HG02610 (cell line): ENCODE data around the gene ZFP69B.

Experiments
- ATAC-seq: cut with Tn5 transposase; IDR thresholded peaks from one replicate; pipeline ENCODE4 v1.9.1; 2021; ENCODE audit warnings: mild to moderate bottlenecking, moderate library complexity; ENCODE audit not compliant: unreplicated experiment

ZFP69B gene

DNA sequence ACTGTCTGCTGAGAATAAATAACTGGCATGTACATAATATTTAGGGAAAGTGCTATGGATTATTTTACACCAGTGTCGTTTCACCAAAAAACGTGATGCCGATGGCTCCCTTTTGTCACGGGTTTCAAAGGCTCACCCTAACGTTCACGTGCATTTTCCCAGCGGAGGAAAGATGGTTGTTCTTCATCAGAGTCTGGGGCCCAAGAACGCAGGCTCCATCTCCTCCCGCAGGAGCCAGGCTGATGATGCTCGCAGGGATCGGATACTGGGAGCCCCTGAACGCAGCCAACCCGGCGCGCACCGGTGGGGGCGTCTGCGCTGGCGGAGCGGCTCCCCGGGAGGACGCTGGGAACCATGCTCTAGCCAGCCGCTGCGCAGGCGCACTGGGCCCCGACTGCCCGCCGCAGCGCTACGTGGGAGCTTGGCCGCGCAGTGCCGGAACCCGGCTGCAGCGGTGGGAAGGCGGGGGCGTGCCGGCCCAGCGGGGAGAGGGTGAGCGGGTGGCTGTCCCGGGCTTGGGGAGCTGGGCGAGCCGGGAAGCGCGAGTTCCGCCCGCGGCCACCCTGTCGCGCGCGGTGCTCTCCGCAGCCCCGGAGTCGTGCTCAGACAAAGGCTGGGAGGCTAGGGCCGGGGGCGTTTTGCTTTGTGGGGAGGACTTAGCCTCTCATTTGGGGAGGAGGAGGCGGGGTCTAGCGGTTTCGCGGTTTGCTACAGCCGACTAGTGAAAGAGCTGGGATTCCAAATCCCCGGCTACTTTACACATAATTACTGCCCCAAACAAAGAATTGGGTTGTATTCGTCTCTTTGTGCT lies at the start of gene ZFP69B:
TSS of gene ZFP69B (plus strand) at position 793 of the 811 bp plus-strand sequence. CDS start 486 bp downstream, outside the sequence.
- peak; percentile 82 for ATAC-seq

DNA sequence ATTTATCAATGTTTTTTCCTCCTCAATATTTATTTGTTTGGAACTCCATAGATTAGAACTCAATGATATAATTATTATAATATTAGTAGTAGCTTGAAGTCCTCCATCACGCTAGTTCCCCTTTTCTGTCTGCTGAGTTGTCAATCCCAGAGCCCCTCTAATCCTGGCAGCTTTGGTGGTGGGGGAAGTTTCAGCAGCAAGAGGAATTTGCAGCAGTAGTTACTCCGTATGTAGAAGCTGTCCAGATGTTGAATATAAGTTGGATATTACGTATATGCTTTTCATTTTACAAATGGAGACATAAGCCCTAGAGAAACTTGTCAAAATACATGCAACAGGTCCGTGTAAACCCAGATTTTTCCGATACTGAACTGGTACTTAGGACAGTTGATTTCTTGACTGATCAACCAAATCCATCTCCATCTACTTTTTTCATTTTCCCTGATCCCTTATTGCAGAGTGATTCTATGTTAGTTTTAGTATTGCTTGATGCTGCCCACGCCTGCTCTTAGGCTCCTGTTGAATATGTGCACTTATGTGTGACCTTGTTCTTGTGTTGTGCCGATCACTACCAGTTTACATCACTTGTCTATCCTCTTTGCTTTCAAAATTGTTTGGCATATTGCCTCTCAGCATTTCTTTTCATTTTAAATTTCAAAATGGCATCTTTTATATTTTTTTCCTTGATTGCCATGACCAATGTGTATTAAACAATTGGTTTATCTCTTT lies 48.6 kb upstream of the ZFP69B start:
- no peak for ATAC-seq

DNA sequence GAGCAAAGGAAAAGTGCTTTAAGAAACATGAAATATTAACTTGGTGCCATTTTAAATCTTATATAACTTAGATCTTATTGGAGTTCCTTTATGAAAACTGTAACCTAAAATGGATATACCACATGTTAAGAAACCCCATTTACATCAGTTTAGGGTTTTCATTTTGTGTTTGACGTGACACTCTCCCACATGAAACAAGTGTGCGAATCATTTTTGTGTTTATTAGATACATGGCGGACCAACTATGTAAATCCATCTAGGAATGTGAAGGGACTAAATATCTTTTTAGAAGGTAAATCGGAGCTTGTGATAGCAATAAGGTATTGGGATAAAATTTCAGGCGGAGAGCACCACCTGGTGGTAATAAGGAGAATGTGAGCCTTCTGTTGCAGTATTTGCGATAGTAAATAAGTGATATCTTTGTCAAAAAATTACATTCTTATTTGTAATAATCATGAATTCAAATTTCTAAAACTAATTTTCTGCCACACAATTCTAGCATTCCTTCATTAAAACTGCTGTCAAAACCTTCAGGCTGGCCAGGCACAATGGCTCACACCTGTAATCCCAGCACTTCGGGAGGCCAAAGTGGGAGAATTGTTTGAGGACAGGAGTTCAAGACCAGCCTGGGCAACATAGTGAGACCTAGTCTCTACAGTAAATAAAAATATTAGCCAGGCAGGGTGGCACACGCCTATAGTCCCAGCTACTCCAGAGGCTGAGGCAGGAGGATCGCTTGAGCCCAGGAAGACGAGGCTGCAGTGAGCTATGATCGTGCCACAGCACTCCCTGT lies 45.4 kb upstream of the ZFP69B start:
- no peak for ATAC-seq

DNA sequence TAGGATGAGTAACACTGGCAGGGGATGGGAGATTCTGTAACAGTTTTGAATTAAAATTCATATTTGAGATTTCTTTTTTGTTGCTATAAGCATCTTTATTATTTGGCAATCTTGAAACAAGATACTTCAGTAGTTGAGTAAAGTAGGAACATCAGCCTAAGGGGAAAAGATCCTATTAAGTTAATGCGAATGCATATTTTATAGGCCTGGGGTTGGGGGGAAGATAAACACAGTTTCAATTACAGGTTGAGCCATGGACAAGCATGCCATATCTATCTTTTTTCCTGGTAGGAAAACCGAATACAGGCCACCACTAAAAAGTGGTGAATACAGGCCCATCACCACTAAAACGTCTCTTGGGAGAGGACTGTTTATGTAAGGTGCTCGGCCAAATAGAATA lies 44.5 kb upstream of the ZFP69B start:
- no peak for ATAC-seq

DNA sequence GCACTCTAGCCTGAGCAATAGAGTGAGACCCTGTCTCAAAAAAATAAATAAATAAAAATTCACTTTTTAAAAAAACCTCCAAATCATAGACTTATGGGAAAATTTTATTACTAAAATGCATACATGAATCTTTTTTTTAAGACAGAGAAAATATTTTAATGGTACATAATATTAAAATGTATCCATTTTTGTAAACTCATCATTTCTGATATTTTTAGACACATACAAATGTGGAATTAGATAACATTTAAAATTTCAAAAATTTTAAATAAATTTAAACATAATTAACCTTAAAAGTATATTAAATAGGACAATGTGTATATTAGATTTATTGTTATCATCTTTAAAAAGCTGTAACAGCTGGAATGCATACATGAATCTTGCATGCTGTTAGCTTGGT lies 42.8 kb upstream of the ZFP69B start:
- no peak for ATAC-seq

DNA sequence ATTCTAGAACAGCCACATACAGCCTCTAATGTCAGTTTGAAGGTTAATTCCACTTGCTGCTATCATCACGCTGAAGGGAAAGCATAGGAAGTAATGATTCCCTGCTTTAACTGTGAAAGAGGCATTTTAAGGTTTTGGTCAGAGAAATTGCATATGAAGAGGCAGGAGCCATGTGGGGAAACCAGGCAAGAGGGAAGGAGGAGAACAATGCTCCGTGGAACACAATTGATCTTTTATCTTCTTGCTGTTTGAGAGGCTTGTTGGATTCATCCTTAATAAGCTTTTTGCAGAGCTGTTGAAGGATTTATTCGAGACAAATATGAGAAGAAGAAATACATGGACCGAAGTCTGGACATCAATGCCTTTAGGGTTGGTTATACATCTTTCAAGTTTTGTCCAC lies 40.8 kb upstream of the ZFP69B start:
- no peak for ATAC-seq

DNA sequence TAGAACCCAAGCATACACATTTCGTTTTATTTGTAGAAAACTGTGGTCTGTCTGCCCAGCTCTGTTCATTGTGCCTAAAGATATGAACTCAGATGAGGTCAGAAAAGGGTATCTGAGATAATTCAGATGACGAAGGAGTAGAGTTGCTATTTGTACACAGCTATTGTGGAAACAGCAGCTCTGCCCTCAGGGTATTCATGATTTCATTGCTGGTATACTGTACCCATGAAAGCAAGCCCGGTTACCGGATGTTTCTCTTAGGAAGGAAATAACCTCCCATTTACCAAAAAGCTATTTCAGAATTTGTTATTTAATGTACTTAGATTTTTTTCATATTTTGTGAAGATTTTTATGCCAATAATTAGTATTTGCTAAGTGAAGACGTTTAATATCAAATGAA lies 39.0 kb upstream of the ZFP69B start:
- no peak for ATAC-seq

DNA sequence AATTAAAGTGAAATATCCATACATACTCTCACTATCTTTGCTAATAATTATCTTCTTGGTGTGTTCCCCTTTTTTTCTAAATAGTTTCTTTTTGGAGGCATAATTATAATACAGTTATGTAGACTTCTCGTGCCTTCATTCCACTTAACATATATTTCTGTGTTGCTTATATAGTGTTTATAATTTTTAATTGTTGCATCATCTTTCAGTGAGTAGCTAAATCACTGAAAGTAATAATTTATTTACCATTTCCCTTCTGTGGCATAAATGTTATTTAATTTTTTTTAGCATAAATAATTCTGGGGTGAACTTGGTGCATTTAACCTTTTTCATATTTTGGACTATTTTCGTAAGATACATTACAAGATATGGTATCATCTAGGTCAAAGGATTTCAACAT lies 38.4 kb upstream of the ZFP69B start:
- ATAC-seq = no peak

DNA sequence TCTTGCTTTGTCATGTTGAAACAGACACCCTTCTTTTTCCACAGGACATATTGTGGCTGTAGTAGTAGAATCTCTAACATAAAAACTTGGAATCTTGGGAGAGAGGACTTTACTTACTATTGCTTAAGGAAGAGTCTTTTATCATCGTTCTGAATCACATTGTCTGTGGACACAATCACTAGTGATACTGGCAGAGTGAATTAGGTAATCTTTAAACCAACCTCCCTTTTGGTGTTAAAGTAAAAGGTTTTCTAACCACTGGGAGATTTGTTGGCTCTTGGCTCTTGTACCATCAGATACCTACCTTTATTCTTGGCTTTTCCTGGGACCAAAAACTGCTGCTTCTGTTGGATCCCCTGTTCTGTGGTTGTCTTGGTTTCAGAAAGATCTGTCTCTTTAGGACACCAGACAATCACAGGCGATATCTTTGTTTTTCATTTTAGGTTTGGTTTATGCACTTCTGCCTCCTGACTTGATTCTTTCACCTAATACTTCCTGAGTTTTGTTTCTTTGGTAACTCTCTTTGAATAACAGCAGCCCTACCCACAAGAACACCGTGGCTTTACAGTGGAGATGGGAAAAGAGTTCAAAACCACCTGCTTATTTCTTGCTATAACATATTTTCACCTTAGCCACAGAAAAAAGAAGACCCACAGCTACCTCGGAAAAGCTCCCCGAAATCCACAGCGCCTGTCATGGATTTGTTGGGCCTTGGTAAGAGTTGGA lies 36.6 kb upstream of the ZFP69B start:
- no peak for ATAC-seq

DNA sequence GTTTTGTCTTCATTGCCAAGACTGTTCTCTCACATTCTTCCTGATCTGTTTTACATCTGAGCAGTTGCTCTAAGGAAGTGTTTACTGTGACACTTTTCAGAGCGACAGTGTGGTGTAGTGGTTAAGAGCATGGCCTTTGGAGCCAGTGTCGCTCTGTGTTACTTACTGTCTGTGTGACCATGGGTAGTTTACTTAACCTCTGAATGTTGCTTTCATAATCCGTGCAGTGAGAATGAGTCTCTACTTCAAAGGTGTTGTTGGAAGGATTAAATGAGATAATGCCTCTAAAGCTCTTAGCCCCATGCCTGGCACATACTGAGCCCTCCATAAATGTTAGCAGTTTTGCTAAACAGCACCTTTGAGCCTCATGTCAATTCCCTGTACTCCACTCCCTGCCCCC lies 35.9 kb upstream of the ZFP69B start:
- no peak for ATAC-seq

DNA sequence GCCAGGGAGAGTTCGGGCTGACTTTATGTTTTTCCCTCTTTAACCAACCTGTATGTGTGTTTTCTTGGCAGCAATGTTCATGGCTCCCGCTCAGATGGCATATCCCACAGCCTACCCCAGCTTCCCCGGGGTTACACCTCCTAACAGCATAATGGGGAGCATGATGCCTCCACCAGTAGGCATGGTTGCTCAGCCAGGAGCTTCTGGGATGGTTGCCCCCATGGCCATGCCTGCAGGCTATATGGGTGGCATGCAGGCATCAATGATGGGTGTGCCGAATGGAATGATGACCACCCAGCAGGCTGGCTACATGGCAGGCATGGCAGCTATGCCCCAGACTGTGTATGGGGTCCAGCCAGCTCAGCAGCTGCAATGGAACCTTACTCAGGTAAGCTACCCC lies 33.6 kb upstream of the ZFP69B start:
- ATAC-seq = no peak

DNA sequence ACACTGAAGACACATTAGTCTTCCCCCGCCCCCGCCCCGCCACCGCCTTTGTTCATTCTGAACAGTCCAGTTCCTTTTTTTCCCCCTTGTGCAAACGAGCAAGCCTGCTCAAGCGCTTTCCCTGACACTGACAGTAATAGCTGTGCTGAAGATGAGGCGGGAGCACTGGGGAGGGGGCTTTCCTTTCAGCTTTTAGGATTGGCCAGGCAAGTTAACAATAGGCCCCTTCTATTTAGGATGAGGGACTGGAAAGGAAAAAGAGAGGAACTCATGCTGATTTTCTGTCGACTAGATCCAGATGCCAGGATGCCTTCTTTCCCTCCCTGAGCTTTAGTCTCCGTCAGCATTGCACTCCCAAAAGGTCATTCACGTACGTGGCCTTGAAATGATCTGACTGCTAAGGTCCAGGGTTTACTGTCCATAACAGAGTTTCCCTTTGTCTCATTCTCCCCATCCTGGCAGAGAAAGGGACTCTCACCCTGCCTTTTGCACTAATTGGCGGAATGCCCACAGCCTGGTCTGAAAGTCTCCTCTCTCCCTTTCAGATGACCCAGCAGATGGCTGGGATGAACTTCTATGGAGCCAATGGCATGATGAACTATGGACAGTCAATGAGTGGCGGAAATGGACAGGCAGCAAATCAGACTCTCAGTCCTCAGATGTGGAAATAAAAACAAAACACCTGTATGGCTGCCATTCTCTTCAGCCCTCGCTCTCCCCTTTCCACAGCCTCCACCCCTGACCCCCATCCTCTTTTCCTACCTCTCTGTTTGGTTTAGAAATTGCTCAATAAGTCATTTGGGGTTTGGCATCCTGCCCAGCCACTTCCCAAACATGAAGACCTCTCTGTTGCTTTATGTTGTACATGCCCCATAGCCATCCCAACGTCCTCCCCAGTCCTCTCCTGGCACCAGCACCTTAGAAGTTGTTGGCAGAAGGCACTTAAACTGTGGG lies 28.6 kb upstream of the ZFP69B start:
- no peak for ATAC-seq

DNA sequence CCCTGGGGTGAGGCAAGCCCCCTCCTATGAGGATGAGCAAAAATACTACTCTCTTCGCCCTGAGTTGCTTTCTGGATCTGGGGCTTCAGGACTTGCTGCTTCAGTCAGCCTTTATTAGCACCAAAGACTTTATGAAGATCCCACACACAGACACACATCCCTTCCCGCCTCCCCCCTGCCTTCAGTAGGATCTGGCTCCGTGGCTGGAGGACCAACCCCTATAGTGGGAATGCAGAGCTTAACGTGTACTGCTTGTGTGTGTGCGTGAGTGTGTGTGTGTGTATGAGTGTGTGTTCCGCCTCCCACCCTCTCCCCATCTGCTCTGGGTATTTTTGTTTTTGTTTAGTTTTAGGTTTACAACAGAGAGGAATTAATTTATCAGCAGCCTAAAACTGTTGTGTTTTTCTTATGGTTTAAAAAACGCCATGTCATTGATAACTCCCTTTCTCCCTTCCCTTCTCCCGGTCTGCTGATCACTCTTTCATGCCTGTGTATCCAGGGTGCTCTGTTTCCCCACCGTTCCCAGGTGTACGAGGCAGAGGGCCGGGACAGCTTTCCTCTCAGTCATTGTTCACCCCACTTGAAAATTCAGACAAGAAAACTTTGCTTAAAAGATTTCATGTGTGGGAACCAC lies 27.5 kb upstream of the ZFP69B start:
- no peak for ATAC-seq

DNA sequence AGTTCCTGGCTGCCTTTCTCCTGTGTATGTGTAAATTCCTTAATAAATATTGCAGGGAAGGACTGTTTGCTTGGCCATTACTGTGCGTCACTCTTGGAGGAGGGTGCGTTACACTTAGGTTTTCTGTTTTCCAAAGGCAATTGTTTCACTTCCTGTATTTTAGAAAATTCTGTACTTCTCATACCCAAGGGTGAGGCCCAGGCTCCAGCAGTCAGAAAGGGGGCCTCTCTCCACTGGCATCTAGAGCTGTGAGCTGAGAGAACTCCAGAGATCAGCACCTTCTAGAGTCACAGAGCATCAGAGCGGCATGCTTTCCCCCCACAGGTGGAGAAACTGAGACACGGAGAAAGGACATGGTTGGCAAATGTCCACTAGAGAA lies 27.0 kb upstream of the ZFP69B start:
- ATAC-seq = no peak

DNA sequence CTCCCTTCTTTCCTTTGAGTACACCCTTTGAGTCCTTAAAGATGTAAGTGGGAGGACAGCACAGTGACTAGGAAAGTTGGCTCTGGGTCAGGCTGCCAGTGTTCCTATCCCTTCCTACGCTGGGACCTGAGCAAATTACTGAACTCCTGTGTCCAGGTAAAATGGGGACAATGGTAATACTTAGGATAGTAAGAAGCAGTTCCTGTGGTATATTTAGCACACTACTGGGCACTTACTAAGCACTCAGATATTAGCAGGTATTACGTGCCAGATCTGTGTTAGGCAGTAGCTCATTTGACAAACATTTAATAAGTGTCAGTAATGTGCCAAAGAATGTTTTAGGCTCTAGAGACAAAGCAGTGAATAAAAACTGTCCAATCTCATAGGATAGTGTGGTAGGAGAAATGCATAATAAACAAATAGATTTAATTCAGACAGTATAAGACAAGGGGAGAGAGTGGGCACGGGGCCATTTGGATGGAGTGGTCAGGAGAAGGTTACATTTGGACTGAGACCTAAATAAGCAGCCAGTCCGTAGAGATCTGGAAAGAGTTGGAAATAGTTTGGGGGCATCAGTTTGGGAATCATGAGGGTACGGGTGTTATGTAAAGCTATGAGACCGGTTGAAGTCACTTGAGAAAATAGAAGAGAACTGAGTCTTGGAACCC lies 26.2 kb upstream of the ZFP69B start:
- ATAC-seq = no peak

DNA sequence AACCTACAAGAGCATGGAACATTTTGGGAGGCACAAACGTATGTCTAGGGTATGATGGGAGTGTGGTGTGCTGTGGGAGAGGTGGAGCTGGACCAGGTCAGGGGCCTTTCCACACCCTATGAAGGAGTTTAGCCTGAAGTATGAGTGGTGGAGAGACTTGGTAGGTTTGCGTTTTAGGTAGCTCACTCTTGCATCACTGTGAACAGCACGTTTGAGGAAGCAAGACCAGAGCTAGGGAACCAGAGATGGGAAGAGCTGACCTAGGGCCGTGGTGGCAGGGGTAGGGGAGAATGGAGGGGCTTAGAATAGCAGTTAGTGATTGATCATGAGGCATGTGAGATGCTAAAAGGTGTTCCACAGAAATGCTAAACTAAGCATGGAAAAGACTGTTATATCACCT lies 25.1 kb upstream of the ZFP69B start:
- ATAC-seq = no peak

DNA sequence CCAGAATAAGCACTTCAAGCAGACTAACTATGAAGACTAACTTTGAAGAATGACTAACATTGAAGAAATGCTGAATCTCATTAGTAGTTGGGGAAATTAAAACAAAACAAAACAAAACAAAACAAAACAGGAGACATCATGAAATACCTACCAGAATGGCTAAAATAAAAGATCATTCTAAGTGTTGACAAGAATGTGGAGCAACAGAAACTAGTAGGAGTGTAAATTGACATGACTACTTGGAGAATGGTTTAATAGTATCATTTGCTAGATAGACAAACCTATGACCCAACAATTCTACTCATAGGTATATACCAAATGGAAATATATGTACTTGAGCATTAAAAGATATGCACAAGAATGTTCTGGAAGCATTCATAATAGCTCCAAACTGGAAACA lies 18.9 kb upstream of the ZFP69B start:
- ATAC-seq = no peak

DNA sequence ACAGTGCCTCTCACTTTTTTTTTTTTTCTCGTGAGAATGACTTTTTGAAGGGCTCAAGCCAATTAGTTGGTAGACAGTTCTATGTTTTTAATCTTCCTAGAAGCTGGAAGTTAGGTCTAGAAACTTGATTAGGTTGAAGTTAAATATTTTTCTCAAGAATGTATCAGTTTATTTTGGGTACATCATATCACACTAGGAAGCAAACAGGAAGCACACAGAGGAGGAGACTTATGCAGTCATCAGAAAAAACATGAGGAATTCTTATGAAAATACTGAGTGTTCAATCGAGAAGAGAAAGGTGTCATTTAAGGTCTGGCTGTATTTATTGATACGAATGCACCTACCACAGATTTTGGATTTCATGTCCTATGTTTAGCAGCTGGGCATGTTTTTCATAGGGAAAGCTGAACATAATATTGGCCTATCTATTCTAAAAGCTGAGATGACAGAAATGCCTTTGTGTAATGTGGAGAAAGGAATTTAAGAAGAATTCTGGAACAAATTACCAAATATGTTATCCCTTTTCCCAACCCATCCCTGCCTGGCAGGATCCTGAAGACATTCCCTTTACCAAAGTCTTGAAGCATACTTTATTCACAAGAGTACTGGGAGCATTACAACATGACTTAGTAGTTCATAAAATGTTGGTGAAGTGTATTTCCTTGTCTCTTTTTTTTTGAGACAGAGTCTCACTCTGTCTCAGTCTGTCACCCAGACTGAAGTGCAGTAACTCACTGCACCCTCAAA lies 17.5 kb upstream of the ZFP69B start:
- ATAC-seq = no peak
